ENCODE results near the gene PLXNB3. TPM values are rescaled to one million over a fixed set of nuclear protein-coding genes. Genes with fewer than 3 reads are reported as not detected.

The PLXNB3 gene
- total RNA-seq, 1 donor from 2014 or later, result 0.71 TPM

- H3K27me3 ChIP-seq, result no peaks in the 10 kb centered on the region
- no peak for DNase-seq (ENCODE audit: low spot score)
- no peaks in the 10 kb centered on the region for H3K9me3 ChIP-seq (ENCODE audit: low read depth)
- no peak overlapping the region for H3K27ac Mint-ChIP-seq
- no peaks in the 10 kb centered on the region for H3K79me2 ChIP-seq (ENCODE audit: low read depth)
- TF ChIP-seq EZH2phosphoT487 (IDR thresholded peaks at IDR 0.05) (no peak), EZH2 (IDR thresholded peaks at IDR 0.05) (no peak)
- TF ChIP-seq, protein P1, sequence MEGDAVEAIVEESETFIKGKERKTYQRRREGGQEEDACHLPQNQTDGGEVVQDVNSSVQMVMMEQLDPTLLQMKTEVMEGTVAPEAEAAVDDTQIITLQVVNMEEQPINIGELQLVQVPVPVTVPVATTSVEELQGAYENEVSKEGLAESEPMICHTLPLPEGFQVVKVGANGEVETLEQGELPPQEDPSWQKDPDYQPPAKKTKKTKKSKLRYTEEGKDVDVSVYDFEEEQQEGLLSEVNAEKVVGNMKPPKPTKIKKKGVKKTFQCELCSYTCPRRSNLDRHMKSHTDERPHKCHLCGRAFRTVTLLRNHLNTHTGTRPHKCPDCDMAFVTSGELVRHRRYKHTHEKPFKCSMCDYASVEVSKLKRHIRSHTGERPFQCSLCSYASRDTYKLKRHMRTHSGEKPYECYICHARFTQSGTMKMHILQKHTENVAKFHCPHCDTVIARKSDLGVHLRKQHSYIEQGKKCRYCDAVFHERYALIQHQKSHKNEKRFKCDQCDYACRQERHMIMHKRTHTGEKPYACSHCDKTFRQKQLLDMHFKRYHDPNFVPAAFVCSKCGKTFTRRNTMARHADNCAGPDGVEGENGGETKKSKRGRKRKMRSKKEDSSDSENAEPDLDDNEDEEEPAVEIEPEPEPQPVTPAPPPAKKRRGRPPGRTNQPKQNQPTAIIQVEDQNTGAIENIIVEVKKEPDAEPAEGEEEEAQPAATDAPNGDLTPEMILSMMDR (IDR thresholded peaks at IDR 0.05), result no peak
- no peak overlapping the region for H3K9ac ChIP-seq
- no peaks in the 10 kb centered on the region for H3F3A ChIP-seq (ENCODE audit: low read depth)
- no peak overlapping the region for H3K4me3 Mint-ChIP-seq
- H2AFZ ChIP-seq (replicated peaks), result no peak overlapping the region
- H3K4me1 Mint-ChIP-seq, result peaks cover 17% of the 10 kb centered on the region
- H3K9me3 Mint-ChIP-seq, result peaks cover 43% of the 10 kb centered on the region
- peaks cover 3% of the 10 kb centered on the region for H3K27me3 Mint-ChIP-seq (ENCODE audit: insufficient read depth, low read depth)
- peaks cover 4% of the 10 kb centered on the region for H3K4me1 ChIP-seq
- H3K36me3 Mint-ChIP-seq, result peaks cover 18% of the 10 kb centered on the region
- no peak overlapping the region for H3K4me2 ChIP-seq
- H4K20me1 ChIP-seq (ENCODE audit: low read depth), result peaks cover 11% of the 10 kb centered on the region
- H3K36me3 ChIP-seq, result no peaks in the 10 kb centered on the region
- no peak overlapping the region for H3K4me3 ChIP-seq
- no peak overlapping the region for H3K27ac ChIP-seq
Observed at GRCh38 chrX:153731845-153732215, 32.2 kb upstream of the PLXNB3 start.

GRCh38 chrX:153732401-153732800 lies 31.6 kb upstream of the PLXNB3 start:
- Histone ChIP-seq H4K20me1 (ENCODE audit: low read depth) (peaks cover 5% of the 10 kb centered on the region), H3K27me3 (no peaks in the 10 kb centered on the region), H3K9ac (no peak overlapping the region), H3K4me2 (no peak overlapping the region), H2AFZ (replicated peaks) (no peak overlapping the region), H3K36me3 (no peaks in the 10 kb centered on the region), H3K79me2 (ENCODE audit: low read depth) (no peaks in the 10 kb centered on the region), H3K9me3 (ENCODE audit: low read depth) (no peaks in the 10 kb centered on the region), H3K4me3 (no peak overlapping the region), H3F3A (ENCODE audit: low read depth) (no peaks in the 10 kb centered on the region), H3K4me1 (no peaks in the 10 kb centered on the region), H3K27ac (no peak overlapping the region)
- H3K4me1 Mint-ChIP-seq, result peaks cover 11% of the 10 kb centered on the region
- H3K4me3 Mint-ChIP-seq, result no peak overlapping the region
- TF ChIP-seq, protein P1 (IDR thresholded peaks at IDR 0.05), result no peak
- no peak for TF ChIP-seq EZH2phosphoT487 (IDR thresholded peaks at IDR 0.05)
- no peak for TF ChIP-seq EZH2 (IDR thresholded peaks at IDR 0.05)
- H3K27me3 Mint-ChIP-seq (ENCODE audit: insufficient read depth, low read depth), result peaks cover 3% of the 10 kb centered on the region
- no peak for DNase-seq (ENCODE audit: low spot score)
- H3K27ac Mint-ChIP-seq, result no peak overlapping the region
- H3K9me3 Mint-ChIP-seq, result peaks cover 43% of the 10 kb centered on the region
- H3K36me3 Mint-ChIP-seq, result peaks cover 18% of the 10 kb centered on the region

DNA sequence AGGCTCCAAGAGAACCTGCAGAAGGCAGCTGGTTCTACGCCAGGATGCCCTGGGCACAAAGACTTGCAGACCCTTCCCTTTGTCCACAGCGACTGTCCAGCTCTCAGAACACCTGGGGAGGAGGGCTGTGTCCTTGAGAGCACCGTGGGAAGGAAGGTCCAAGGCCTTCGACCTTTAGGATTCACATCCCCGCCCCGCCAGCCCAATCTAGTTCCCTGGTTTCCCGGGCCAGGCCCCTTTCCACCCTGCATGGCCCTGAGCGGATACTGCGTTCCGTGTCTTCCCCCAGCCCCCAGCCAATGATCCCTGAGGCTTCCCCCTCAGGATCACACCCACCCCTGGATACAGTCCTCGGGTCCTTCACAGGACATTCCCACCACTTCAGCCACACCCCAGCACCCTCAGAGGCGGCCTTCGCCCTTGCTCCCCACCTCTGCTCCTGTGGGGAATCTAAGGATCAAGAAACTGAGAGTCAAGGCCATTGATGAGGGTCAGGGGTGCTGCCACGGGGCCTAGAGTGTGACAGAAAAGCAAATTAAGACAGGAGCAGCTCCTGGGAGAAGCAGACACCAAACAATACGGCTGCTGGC lies 30.3 kb upstream of the PLXNB3 start:
- no peaks in the 10 kb centered on the region for H4K20me1 ChIP-seq (ENCODE audit: low read depth)
- H3K27ac Mint-ChIP-seq, result no peak overlapping the region
- peaks cover 7% of the 10 kb centered on the region for H3K4me1 Mint-ChIP-seq
- peaks cover 43% of the 10 kb centered on the region for H3K9me3 Mint-ChIP-seq
- TF ChIP-seq EZH2phosphoT487 (IDR thresholded peaks at IDR 0.05) (no peak), EZH2 (IDR thresholded peaks at IDR 0.05) (no peak)
- no peak overlapping the region for H3K4me3 Mint-ChIP-seq
- H3K4me2 ChIP-seq, result no peak overlapping the region
- peaks cover 16% of the 10 kb centered on the region for H3K36me3 Mint-ChIP-seq
- no peaks in the 10 kb centered on the region for H3K36me3 ChIP-seq
- peaks cover 2% of the 10 kb centered on the region for H3K27me3 Mint-ChIP-seq (ENCODE audit: insufficient read depth, low read depth)
- no peaks in the 10 kb centered on the region for H3F3A ChIP-seq (ENCODE audit: low read depth)
- H3K27me3 ChIP-seq, result no peaks in the 10 kb centered on the region
- H3K27ac ChIP-seq, result no peak overlapping the region
- no peak overlapping the region for H3K4me3 ChIP-seq
- no peaks in the 10 kb centered on the region for H3K9me3 ChIP-seq (ENCODE audit: low read depth)
- H3K4me1 ChIP-seq, result no peaks in the 10 kb centered on the region
- H3K79me2 ChIP-seq (ENCODE audit: low read depth), result no peaks in the 10 kb centered on the region
- H2AFZ ChIP-seq (replicated peaks), result no peak overlapping the region
- H3K9ac ChIP-seq, result no peak overlapping the region
- no peak for DNase-seq (ENCODE audit: low spot score)

DNA sequence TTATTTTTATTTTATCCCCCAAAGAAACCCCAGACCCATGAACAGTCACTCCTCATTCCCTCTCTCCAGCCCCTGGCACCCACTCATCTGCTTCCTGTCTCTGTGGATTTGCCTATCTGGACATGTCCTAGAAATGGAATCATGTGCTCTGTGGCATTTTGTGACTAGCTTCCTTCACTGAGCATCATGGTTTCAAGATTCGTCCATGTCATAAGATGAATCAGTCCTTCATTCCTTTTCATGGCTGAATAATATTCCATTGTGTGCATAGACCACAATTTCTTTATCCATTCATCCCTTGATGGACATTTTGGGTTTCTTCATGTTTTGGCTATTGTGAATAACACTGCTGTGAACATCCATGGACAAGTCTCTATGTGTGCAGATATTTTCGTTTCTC lies 29.2 kb upstream of the PLXNB3 start:
- H3K9me3 Mint-ChIP-seq, result peaks cover 38% of the 10 kb centered on the region
- peaks cover 2% of the 10 kb centered on the region for H3K27me3 Mint-ChIP-seq (ENCODE audit: insufficient read depth, low read depth)
- no peak overlapping the region for H3K27ac Mint-ChIP-seq

More for the DNA sequence above, 29.2 kb upstream of the PLXNB3 start:
- Histone ChIP-seq H3K4me3 (no peak overlapping the region), H3K27ac (no peak overlapping the region), H3K4me2 (no peak overlapping the region), H3K9ac (no peak overlapping the region), H3K9me3 (ENCODE audit: low read depth) (no peaks in the 10 kb centered on the region), H3K36me3 (no peaks in the 10 kb centered on the region), H3K27me3 (no peaks in the 10 kb centered on the region), H3K4me1 (no peaks in the 10 kb centered on the region), H2AFZ (replicated peaks) (no peak overlapping the region), H4K20me1 (ENCODE audit: low read depth) (no peaks in the 10 kb centered on the region), H3K79me2 (ENCODE audit: low read depth) (no peaks in the 10 kb centered on the region), H3F3A (ENCODE audit: low read depth) (no peaks in the 10 kb centered on the region)
- TF ChIP-seq EZH2phosphoT487 (IDR thresholded peaks at IDR 0.05), result no peak
- TF ChIP-seq EZH2 (IDR thresholded peaks at IDR 0.05), result no peak
- TF ChIP-seq, protein P1 (IDR thresholded peaks at IDR 0.05), result no peak
- Mint-ChIP-seq H3K4me1 (peaks cover 8% of the 10 kb centered on the region), H3K4me3 (peak overlapping the region; percentile 31), H3K36me3 (peaks cover 16% of the 10 kb centered on the region)
- DNase-seq (ENCODE audit: low spot score), result no peak
